Activated CD8-positive, alpha-beta memory T cell treated with anti-CD3 and anti-CD28 coated beads, Interleukin-2, amount 50 U/mL, for 1 hour (primary cell): Measurements from ENCODE around the gene CCL3.
"Not testable (repeated sequence)": the region's sequence is repeated elsewhere in the genome, so short reads cannot be mapped to it uniquely, and the experiment has no call there.

ENCODE experiments used
- DNase-seq: peaks from one replicate; pipeline ENCODE4 v3.0.0-alpha.2; 2020; ENCODE audit errors: extremely low read depth

Gene CCL3

DNA sequence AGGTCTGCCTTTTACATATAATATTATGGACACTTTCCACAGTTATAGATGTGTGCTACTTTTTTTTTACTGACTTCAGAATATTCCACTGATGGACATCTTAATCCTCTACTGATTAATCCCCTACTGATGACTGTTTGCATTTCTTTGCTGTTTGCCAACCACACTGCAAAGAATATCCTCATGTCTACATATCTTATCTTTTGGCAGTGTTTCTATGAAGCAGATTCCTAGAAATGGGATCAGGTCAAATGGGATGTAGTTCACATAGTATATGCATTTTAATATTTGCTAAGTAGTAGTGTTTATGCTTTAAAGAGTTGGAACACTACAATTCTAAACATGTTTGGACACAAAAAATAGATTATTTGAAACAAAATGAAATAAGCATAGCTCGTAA lies 3.2 kb downstream of the CCL3 start:
- no peak for DNase-seq

DNA sequence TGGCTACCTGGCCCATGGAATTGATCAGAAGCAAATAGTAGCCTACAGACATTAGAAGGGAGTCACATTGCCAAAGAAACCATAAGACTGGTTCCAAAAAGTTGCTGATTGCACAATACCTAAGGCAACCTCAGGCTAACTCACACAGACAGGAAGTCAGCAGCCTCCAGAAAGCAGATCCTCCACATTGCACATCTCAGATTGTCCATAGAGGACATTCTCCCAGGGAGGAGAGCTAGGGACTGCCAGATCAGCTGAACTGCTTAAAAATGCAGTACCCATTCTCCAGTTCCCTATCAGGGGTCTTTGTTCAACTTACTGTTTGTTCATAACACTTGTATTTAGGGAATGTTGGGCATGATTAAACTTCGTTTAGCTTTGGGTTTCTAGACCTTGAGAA lies 4.2 kb downstream of the CCL3 start:
- no peak for DNase-seq

DNA sequence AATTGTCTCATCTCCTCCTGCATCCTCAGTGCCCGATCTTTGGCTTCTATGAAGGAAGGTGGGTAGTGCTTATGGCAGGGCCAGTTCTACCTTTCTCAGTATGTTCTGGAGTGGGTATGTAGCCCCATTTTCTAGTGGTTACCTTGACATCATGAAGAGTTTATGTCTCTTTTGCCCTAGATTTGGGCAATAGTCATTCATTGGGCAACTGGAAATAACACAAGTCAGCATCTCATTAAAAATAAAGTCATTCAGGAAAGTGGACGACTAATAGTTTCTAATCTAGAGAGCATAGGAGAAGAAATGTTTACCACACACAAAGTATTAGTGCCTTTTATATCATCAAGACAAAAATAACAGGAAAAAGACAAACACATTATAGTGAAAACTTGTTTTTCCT lies 6.3 kb downstream of the CCL3 start:
- DNase-seq = not testable (repeated sequence)

DNA sequence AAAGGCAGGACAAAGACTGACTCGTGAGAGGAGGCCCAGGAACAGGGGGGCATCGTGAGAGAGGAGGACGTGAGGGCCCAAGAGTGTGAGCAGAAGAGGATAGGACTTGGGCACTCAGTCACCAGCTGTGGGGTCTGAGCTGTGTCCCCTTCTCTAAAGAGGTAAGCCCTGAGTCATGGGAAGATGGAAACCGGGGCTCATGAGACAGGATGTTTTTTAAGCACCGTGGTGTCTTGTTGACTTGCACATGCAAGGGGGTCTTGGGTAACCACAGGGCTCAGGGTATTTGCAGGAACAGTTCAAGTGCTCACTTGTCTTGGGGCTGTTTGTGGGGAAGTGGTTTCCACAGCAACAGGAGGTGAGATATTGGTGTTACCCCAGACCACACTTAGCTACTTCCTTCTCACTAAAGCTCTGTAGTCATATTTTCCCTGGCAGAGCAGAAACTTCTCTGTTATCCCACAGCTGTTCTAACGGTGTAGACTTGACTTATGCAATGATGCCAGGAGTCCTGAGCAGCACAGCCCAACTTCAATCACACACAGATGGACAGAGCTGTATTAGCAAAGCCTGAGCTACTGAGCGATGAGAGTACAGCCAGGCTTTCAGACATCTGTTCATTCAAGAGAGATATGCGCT lies 7.3 kb downstream of the CCL3 start:
- peak; percentile 38 for DNase-seq

DNA sequence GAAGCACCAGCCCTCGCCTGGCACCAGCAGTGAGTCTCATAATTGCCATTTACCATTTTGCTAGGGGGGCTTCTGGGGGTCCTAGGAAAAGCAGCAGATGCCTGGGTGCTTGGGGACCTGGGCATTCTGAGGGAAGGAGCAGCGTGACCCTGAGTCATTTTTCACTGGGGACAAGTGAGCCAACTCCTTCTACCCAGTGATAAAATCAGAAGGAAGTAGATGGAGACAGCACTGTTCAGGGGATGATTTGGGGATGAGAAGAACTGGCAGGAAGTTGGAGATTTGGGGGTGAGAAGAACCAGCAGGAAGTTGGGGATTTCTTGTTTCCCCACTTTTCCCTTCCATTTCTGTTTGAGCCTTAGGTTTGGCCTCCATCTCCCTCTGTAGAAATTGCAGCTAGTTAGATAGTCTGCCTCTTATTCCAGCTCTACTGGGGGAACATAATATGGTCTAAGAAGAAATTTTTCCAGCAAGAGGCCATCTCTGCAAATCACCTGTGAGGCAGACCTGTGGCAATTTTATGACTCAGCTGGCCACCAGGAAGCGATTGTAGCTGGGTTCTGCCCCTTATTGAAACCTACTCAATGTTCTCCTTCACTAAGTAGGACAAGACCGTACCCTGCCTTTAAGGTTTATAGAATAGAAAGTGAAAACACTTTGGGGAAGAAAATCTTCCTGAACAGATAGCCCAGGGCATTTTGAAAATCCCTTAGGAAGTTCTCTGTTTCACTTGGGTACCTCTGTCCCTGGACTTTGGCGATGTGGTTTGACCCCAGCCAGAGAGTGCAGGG lies 8.1 kb downstream of the CCL3 start:
- not testable (repeated sequence) for DNase-seq

DNA sequence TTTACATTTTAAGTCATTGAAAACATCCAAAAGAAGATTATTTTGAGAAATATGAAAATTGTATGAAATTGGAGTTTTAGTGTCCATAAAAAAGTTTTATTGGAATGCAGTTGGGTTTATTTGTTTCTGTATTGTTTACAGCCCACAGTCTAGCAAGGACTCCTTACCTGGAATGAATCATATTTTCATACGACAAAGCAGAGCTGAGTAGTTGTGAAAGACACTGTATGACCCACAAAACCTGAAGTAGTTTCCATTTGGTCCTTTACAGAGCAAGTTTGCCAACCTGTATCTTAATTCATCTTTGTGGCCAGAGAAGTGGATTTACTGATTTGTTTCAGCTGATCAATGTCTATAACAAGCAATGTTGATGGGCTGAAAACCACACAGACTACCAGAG lies 15.6 kb downstream of the CCL3 start:
- no peak for DNase-seq

DNA sequence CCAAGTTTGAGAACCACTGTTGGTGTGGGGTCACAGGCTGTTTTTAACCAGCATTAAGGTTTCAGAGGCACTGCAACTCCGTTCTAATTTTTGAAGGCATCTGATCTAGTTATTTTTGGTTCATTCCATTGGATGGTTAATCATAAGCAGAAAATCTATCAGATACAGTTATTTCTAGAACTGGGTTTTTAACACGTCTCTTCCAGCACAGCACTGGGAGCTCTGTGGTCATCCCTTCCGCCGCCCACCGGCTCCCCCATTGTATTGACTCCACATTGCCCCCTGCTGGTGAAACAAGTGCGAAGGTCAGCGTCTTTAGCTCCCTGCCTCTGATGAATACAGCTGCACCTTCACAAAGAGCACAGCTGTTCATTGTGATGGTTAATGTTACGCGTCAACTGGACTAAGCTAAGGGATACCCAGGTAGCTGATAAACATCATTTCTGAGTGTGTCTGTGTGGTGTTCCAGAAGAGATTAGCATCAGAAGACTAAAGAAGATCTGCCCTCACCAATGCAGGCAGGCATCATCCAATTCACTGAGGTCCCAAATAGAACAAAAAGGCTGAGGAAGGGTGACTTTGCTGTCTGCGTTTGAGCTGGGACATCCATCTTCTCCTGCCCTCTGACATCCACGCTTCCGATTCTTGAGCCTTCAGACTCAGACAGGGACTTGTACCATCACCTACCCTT lies 17.4 kb downstream of the CCL3 start:
- DNase-seq = no peak

DNA sequence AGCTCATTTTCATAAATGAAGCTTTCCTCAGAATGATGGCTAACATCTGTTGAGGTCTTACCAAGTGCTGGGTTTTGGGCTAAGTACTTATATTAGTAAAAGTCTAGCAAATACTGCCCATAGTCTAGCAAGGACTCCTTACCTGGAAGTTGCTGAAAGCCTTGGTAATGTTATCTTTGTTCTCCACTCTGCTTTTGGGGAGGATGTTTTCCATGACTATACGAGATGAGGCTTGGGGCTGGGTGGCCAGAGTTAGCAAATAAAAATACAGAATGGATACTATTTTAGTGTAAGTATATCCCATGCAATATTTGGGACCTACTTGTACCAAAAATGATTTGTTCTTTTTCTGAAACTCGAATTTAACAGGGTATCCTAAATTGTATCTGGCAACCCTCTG lies 18.2 kb downstream of the CCL3 start:
- DNase-seq = no peak

DNA sequence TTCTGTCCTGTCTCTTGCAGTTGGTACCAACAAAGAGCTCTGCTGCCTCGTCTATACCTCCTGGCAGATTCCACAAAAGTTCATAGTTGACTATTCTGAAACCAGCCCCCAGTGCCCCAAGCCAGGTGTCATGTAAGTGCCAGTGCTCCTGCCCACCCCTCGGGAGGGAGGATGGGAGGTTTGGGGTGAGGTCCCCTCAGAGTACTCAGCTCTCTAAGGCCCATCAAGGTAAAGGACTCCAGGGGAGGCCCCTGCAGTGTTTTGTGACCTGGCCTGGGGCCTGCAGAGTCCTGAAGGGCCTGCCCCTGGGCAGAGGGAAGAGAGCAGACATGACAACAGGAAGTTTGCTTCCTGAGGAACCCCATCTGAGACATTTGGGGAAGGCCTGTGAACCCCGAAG lies 19.5 kb downstream of the CCL3 start:
- DNase-seq = no peak

DNA sequence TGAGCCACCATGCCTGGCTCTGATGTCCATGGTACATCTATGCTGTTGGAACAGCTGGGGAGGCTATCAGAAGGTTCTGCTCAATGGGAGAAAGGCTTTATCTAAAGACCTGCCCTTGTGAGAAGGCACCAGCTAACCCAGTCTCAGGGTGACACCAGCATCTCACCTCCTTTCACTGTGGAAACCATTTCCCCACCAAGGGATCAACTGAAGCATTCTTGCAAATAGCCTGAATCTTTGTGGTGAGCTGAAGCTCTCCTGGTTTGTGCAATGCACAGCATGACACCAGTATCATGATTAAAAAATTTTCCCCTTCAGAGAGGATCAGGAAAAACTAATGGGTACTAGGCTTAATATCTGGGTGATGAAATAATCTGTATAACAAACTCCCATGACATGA lies 20.8 kb downstream of the CCL3 start:
- DNase-seq = no peak

DNA sequence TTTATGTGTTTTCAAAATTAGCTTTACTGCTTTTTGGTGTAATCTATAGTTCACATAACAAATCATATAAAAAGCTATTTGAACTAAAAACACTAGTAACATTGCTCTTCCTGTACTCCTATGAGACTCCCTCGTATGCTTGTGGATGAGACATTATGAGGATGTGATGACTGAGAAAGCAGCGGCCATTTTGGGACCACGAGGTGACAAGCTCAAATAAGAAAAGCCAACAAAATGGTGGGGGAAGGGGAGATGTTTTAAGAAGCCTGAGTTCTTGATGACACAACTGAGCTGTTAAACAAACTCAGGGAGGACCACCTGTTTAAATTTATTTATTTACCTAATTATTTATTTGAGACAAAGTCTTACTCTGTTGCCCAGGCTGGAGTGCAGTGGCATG lies 21.4 kb downstream of the CCL3 start:
- no peak for DNase-seq

DNA sequence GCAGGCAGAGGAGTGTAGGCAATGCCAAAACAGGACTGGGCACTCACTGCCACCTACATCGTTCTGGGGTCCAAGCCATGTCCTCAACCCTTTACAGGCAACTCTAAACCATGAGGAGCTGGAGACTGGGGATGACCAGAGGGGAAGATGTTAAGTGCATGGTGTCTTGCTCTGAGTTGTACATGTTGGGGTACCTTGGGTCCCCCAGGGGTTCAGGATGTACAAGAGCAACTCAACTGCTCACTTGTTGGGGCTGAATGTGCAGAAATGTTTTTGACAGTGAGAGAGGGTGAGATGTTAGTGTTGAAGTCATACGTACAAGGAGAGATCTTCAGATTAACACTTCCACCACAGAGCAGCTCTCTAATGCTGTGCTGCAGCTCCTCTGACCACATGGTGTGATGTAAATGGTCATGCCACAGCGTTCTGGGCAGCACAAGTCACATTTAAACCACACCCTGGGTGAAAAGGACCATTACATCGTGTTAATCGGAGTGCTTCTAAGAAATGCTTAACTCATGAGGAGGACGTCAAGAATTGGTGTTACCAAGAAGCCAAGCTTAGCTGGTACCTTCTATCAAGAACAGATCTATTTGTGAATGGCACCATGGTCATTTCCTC lies 23.5 kb downstream of the CCL3 start:
- DNase-seq = no peak

DNA sequence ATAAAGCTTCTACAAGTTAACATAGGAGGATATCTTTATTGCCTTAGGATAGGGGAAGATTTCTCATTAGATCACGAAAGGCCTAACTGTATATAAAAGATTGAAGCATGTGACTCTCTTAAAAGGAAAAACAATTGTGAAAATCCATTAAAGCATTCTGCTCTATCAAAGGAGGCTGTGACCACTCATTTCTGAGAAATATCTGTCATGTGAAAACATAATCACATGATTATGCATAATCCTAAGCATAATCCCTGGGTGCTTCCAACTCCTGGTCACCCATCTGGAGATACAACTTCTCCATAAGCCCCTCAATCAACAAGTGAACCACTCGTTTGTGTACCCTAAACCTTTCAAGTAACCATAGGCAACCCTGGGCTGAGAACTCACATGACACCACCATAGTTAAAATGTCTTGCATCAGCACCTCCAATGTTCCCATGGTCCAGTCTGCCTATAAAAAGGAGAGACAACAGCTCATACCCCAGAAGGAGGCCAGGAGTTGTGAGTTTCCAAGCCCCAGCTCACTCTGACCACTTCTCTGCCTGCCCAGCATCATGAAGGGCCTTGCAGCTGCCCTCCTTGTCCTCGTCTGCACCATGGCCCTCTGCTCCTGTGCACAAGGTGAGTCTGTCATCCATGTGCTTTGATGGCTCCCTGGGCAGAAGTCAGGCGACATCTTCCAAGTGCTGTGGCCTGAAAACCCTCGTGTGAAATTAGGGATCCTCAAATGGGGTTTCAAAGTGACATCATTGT lies 26.0 kb downstream of the CCL3 start, which contains the start of gene CCL18:
CCL18 (plus strand) TSS at position 487 of the 756 bp plus-strand sequence; CDS start at position 558, 71 bp downstream.
- DNase-seq = no peak

DNA sequence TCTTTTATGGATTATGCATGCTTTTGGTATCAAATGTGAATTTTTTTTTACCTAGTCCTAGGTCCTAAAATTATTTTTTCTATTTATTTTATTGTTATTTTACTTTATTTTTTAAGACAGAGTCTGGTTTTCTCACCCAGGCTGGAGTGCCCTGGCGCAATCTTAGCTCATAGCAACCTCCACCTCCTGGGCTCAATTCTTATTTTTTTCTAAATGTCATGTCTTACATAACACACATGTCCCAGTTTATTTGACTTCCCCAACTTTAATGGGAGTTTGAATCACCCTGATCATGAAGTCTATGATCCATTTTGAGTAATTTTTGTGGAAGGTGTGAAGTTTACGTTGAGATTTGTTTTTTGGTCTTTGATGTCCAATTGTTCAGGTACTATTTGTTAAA lies 29.1 kb downstream of the CCL3 start:
- no peak for DNase-seq

DNA sequence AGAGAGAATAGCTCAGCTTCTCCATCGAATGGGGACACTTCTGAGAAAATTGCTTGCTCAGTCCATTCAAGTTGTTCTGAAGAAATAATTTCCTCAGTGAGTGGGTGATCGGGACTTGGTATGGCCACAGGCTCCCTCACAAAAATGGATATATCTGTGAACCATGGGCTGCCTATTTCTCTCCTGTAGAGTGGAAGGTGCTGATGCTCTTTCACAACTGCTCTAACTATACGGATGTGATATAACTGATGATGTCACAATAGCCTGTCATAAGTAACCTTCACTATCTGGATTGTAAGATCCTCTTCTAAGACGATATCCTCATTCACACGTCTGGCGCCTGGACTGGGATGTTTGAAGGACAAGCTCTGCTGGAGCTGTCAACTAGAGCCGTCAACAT lies 30.5 kb downstream of the CCL3 start:
- no peak for DNase-seq

DNA sequence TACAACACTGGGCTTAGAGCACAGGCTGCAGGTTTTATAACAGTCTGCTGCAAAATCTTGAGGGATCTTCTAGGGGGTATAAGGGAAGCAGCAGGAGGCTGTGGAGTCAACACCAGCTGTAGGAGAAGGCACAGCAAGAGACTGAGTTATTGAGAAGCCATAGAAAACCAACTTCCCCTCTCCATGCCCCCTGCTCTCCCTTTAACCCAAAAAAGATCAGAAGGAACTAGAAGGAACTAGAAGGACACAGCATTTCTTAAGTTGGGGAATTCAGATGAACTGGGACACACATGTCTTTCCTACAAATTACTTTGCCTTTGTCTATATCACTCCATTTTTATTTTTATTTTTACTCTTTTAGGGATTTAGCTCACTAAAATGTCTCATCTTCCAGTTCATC lies 32.0 kb downstream of the CCL3 start:
- DNase-seq = no peak

DNA sequence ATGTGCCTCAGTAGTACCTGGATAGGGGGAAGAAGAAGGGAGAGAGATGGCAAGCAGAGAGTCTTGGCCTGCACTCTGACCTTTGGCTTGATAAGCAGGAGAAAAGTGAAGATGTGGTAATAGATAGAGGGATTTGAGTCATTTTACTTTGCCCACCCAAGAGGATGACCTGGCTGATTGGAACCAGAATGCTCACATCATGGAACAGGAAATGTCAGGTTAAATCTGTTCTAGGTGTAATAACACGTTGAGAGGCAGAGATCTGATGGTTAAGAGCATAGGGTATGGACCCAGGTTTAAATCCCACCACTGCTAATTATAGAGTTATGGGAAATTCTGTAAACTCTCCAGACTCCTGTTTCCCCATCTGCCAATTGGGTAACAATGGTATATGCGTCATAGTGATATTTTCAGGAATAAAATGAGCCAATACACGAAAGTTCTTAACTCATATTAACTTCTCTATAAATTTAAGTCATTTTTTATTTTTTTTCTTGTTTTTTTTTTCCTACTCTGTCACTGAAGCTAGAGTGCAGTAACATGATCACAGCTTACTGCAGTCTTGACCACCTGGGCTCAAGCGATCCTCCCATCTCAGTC lies 33.9 kb downstream of the CCL3 start:
- DNase-seq = no peak

DNA sequence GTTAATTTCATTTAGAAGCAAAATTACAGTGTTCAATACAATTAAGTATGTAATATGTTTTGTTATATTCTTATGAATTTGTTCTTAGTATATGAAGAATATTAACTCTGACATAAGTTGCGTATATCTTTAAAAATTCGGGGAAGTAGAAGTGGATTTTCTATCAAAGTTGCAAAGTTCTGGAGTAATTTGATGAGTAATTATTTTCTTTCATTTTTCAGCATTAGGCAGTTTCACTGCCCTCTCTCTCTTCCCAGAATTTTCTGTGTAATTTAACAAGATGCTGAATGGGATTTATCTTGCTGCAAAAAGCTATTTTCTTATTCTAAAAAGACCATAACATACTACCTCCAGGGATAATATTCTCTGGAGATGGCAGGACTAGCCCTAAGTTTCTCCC lies 34.8 kb downstream of the CCL3 start:
- DNase-seq = no peak

DNA sequence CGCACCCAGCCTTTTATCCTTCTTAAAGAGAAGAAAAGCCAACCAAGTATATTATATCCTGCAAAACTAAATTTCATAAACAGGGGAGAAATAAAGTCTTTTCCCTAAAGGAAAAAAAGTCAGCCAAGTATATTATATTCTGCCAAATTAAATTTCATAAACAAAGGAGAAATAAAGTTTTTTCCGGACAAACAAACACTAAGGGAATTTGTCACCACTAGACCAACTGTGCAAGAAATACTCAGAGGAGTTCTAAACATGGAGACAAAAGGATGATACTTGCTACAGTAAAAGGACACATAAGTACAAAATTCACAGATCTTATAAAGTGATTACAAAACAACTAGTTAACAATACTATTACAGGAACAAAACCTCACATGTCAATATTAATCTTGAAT lies 40.3 kb downstream of the CCL3 start:
- DNase-seq = no peak

DNA sequence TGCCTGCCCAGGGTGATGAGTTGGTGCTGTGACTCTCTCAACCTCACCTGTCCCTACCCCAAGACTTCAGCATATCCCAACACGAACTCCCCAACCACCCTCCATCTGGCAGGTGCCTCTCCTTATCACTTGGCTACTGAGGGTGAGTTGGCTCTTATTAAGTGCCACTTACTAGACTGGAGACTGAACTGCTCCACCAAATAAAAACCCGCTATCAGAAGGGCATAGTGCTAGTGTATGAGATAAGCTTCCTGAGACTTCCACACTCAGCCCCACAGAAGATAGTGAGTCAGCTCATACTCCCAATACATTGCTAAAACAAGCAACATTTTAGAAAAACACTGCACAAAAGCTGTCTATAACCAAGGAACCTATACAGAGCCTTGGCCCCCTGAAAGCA lies 41.9 kb downstream of the CCL3 start:
- DNase-seq = no peak
